Stimulated activated CD4-positive, alpha-beta T cell treated with anti-CD3 and anti-CD28 coated beads, Interleukin-4, amount 100 ng/mL, for 1 hour (primary cell): ENCODE results near the gene AMOTL1.
"Not testable (repeated sequence)": the region's sequence is repeated elsewhere in the genome, so short reads cannot be mapped to it uniquely, and the experiment has no call there.

Experiments
- DNase-seq: peaks from one replicate; pipeline ENCODE4 v3.0.0-alpha.2; 2020

The AMOTL1 gene

GRCh38 chr11:94771951-94772350, 3.8 kb downstream of the AMOTL1 start:
- DNase-seq, result no peak

GRCh38 chr11:94773842-94774241, 5.7 kb downstream of the AMOTL1 start:
- DNase-seq, result no peak

DNA sequence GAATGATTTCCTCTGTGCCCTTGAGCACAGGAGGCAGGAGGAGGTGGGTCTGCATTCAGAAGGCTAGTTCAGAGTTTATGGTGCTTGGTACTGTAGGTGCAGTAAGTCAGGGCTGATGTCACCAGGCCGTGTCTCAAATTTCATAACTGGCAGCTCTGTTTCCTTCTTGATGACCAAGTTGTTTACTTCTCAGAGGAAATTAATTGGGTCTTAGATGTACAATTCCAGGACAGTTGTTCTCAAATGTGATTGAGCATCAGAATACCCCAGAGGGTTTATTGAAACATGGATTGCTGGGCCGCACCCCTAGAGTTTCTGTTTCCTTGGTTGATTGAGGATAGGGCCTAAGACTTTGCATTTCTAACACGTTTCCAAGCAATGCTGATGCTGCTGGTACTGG, 6.2 kb downstream of the AMOTL1 start:
- no peak for DNase-seq

DNA sequence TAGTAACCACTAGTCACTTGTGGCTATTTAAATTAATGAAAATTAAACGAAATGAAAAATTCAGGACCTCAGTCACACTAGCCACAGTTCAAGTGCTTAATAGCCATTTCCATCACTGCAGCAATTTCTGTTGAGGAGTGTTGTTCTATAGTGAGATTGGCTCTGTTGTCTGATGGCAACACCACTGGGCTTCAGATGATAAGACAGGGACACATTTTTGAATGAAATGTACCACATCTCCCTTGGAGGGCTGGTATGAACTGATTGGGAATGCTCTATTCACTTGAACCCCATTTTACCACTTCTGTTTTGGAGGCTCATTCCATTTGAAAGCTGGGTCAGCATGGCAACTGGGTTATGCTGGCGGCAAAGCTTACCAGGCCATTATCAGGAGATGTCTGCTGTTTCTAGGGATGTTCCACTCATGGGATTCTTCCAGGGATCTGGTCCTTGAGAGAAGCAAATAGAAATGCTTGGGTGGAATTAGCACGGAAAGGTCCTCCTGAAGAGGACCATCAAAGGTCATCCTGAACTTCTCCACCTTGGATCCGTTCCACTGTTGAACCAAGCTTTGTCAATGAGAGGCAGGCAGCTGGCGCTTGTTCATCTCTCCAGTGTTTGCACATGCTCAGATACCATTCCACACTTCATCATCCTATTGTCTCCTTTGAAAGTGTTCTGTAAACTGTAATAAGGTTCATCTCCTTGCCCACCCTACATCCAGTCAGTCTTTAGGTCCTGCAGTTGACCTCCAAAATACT, 7.6 kb downstream of the AMOTL1 start:
- DNase-seq, result no peak

DNA sequence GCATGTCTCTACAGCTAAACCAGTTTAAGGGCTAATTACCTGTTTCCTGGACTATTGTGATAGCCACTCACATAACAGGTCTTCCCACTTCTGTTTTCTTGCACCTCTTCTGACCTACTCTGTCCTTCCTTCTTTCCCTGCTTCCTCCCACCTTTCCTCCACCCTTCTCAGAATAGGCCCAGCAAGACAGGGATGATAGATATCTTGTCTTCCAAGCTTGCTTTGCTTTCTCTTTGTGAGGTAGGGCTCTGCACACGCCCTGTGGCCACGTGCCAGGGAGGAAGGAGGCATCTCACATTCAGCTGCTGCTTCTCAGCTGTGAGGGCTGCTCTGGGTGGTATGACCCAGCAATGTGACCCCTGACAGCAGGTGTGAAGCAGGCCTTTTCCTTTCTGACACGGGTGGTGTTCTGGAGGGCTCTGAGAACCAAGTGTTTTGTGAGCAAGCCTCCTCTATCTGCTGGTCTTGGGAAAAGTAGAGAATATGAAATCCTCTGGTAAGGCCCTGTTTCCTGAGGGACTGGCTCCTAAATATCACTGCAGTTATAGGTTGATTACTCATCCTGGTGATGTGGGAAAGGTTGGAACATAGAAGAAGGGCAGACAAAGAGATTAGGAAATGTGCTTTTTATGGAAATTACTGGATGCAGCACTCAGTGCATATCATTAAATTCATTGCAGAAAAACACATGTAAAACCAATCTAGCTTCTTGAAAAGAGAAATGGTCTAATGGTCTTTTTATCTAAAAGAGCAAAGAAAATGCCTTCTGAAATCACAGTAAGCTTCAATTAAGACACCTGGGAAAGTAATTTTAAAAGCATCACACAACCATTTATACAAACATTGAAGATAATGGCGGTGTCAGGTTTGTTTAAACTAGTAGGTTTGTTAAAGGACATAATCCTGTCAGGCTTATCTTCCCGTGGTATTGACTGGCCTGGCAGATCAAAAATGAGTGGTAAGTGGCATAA, 8.5 kb downstream of the AMOTL1 start:
- no peak for DNase-seq

GRCh38 chr11:94780432-94780831, 12.3 kb downstream of the AMOTL1 start:
- no peak for DNase-seq

- DNase-seq, result no peak
Measured at GRCh38 chr11:94781837-94782236, 13.7 kb downstream of the AMOTL1 start.

DNA sequence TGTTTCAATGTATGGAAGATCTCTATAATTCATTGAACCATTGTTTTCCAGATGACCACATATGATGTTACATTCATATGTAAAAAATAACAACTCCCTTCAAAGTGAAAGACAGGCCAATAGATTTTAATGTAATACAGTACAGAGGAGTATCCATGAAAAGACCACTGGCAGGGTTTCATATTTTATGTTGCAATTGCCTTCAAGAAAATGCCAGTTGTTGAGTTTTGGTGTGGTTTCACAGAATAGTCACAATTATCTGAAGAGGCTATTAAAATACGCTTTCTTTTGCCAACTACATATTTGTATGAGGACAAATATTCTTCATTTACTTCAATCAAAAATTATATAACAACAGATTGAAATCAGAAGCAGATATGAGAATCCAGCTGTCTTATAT, 14.3 kb downstream of the AMOTL1 start:
- DNase-seq, result no peak

GRCh38 chr11:94784884-94785283, 16.7 kb downstream of the AMOTL1 start:
- DNase-seq, result no peak

DNA sequence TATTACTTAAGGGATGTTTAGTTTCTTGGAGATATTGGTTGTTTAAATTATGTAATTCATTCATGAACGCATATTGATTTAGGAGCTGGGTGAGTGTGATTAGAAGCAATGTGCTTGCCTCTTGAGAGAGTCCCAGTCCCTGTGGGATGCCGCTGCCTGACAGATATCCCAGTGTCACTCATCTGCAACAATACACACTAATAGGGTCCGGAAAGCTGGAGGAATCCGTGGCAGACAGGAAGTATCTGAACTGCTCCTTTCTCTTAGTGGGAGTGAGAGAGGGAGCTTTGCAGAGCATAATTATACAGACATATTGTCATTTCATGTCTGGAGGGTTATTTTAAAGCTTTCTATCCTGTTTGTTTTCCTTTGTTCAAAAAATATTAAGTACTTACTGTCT, 17.4 kb downstream of the AMOTL1 start:
- DNase-seq, result no peak

DNA sequence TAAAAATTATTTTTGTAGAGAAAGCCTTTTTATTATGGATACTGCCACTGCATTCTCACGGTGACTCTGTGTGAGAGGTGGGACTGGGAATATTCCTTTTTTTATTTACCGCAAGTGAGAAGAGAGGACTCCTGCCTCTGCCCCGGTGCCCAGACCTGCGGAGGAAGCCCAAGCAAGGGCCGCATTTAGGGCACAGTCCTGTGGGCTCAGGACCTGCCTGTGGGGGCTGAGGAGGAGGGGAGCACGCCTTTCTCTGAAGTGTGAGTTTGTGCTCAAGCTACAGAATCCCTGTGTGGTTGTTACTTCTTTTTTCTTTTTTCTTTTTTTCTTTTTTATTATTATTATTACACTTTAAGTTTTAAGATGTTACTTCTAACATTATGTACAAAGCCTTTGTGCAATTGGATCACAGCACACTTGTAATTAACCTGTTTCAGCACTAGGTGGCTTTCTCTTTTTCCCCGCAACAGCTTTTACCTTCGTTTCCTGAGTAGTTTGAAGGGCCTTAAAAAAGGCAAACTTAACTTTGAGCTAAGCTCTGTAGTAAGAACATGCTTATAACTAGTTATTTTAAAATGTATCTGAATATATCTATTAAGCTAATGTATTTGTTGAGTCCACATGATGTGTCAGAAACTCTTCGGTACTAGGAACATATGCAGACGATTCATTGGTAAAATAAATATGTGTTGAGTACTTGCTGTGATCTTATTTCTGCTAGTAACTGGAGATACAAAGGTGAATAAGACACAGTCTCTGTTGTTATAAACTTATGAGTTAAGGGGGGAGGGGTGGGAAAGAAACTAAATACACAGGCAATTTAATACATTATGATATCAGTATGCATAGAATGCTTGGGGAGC, 18.3 kb downstream of the AMOTL1 start:
- no peak for DNase-seq

GRCh38 chr11:94787801-94788200, 19.6 kb downstream of the AMOTL1 start:
- DNase-seq, result no peak

DNA sequence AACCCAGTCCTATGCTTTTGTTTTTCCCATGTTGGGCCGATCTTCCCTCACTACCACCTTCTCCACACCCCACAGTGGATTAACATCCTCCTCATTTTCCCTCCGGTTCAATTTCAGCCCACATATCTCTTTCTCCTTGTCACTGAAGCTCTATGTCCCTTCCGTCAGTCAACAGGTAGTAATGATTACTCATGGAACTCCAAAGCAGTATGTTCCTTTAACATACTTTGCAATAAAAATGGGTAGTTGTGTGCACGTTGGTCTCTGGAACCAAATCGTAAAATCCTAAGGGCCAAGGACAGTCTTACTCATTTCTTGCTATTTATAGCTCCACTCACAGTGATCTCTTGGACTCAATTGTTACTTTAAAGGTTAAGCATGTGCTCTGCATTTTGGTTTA, 20.2 kb downstream of the AMOTL1 start:
- no peak for DNase-seq

DNA sequence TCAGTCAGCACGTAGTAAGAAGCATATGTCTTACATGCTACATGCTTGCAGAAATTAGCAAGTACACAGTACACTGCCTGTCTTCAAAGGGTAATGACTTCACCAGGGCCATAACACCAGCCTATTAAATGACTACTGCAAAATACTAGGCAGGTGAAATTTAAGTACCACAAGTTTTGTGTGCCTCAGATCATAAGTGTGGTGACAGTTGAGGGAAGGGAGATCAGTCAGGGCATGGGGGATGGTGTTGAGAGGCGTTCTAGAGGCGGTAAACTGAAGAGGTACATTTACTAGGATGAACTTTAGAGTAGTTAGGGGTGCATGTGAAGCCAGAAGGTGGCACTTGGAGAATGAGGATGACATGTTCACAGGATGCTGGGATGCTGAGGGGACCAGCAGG, 22.0 kb downstream of the AMOTL1 start:
- no peak for DNase-seq

DNA sequence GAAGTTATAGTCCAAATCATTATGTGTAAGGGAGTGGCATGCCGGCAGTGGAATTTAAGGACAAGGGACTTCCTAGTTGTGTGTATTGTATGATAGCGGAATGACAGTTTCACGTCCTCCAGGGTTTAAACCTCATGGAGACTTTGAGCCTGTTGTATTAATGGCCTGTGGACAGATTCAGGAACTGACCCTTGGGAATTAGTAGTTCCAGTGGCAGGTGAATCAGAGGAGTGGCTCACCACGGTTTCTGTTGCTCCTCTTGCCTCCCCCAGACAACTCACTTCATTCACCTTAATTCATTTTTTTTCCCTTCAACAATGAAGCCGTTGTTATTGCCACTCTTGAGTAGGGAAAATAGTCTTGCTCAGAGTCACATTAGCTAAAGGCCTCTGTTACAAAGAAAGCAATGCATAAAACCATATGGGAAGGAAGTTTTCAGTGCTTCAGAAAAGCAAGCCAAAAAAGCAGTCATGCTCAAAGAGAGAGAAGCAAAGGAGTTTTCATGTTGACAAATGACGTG, 22.6 kb downstream of the AMOTL1 start:
- DNase-seq, result no peak

DNA sequence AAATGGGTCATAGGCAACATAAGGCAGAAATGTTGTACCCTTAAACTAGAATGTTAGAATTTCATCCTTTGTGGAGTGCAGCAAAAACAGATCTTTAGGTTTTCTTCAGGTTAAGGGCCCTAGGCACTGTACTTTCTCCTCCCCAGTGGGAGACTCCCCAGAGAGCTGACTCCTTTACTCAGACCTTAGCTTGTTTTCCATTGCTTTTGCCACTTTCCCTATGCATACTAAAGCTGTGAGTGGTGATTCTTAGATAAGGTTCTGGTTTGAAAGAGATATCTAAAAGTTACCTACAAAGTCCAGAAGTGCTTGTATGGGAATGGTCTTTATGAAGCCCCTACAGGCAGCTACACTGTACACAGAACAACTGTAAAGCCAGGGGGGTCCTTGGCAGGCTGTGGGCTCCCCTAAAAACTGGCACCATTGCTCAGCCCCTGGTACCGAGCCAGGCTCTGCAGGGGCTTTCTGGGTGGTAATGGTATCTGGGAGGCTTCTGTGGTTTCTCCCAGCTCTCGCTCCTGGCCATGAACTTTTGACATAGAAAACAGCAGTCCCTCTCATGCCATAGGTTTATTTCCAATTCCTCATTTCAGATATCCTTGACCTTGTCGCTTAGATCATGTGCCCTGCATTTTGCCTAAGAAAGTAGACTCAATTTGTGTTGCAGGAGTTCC, 23.2 kb downstream of the AMOTL1 start:
- no peak for DNase-seq

- DNase-seq, result not testable (repeated sequence)
Measured at GRCh38 chr11:94791942-94792341, 23.8 kb downstream of the AMOTL1 start.

DNA sequence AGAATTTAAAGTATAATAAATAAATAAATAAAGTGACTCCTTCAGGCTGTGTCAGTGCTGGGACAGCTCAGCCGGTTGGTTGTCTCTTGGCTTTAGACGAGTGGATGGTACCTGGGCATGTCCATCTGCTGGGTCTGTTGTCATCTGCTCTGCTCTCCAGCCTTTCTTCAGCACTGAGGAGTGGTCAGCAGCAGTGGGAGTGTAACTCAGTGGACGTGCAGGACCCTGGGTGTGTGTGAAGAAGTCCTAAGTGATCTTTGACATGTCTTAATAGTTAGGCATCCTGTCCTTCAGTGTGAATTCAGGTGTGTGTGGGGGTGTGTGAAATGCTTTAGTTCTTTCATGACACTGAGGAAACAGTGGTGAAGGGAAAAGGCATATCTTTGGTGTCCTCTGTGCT, 24.3 kb downstream of the AMOTL1 start:
- DNase-seq, result no peak

- no peak for DNase-seq
Measured at GRCh38 chr11:94793002-94793401, 24.8 kb downstream of the AMOTL1 start.

- no peak for DNase-seq
Measured at GRCh38 chr11:94793822-94794221, 25.7 kb downstream of the AMOTL1 start.

DNA sequence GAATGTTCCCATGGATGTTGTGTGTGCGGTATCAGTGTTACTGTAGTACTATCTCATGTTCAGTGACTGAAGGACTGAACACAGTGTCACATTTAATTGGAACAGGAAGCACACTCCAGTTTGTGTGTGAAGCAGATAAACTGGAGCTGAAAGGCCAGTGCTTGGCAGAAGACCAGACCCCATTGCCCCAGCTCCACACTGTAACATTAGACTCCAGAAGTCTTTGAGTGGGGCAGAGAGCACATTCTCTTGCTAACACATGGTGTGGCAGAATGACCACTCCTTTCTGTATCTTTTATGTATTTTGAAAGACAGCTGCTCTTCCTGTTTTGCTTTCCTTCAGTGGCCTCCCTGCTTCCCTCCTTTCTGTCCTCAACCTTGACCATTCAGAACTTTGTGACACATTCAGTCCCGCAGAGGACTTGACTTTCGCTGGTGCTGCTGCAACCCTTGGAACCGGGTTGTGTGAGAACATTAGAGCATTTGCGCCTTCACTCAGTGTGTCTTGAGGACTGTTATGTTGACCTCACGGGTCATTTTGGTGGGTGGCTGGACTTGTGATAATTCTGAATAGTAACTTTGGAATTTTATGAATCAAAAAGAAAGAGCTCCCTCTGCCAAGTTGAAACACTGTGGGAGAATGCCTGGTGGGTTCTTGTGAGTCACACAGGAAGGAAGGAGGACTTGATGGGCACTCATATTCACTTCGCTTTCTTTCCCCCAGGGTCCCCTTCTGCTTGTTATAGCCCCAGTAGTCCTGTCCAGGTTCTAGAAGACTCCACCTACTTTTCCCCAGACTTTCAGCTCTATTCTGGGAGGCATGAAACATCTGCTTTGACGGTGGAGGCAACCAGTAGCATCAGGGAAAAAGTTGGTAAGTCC, 26.4 kb downstream of the AMOTL1 start:
- DNase-seq, result no peak
